ENCODE results near the gene RAB11FIP3.

DNA sequence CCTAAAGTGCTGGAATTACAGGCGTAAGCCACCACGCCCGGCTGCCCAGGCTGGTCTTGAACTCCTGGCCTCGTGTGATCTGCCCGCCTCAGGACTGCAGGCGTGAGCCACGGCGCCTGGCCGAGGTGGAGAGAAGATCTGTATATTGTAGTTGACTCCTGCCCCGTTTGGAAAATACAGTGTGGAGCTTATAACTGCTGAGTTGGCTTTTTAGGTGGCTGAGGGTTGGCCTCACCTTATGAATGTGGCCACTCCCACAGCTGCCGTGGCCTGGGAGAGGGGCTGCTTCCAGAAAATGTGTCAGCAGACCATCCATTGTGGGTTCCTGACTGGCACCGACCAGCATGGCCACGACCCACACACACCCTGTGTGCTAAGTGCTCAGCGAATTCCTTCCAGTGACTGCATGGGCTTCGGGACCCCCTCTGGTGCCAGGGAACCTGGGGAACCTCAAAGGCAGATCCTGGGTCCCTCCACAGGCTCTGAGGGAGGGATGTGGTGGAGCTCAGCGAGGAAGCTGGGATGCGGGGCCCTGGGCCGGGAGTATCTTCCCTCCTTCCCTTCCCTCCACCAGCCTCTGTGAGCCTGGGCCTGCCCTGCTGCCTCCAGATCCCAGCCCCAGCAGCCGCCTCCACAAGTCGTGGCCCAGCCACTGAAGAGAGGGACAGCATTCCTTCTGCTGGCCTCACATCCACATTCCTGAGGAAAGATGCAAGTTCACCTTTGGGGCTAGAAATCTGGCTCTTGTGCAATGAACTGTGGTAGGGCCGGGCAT is 10.9 kb upstream of the RAB11FIP3 start:
- no peak for TF ChIP-seq GATA3 (IDR thresholded peaks at IDR 0.05; ENCODE audit: low read depth, low read length)
- TF ChIP-seq GATA2 (IDR thresholded peaks at IDR 0.05; ENCODE audit: low read depth, low read length) = no peak
